Jurkat, Clone E6-1 (cell line): ENCODE measurements around the gene NPEPPS.

Experiments
- DNase-seq: peaks from one replicate; pipeline ENCODE4 v3.0.0-alpha.2; 2011; ENCODE audit warnings: low read depth, low spot score
- H3K4me3 ChIP-seq: 2 replicates; pipeline ENCODE4 v1.5.1; 2011; ENCODE audit warnings: mild to moderate bottlenecking, low read length, control low read depth, moderate library complexity

The NPEPPS gene

DNA sequence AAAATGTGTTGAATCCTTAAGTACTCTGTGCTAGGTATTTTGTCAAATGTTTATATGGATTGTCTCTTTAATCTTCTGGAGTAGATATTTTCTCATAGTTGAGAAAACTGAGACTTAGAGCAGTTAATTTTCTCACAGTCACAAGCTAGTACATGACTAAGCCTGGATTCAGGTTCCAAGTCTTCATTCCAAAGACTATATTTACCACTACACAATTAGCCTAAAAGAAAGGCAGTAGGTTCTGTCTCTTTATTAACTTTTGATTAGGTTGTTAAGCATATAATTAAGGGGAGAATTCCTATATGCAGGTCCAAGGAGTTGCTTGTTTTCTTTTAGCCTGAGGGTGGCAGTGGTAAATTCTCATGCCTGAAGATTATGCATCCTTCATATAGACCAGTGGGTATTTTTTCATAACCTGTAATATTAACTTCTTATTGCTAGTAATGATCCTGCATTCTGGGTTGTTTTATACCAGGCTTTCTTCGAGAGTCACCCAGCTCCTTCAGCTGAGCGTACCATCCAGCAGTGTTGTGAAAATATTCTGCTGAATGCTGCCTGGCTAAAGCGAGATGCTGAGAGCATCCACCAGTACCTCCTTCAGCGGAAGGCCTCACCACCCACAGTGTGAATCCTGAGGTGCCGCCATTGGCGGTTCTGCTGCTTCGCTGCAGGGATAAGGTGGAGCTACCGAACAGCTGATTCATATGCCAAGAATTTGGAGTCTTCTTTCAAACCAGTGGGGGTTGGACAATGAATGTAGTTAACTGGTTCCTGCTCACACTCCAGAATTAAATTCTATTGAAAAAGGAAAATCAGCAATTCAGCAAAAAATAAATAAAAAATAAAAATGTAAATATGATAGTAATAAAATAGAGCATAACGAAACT, 90.6 kb downstream of the NPEPPS start:
- no peak for DNase-seq

DNA sequence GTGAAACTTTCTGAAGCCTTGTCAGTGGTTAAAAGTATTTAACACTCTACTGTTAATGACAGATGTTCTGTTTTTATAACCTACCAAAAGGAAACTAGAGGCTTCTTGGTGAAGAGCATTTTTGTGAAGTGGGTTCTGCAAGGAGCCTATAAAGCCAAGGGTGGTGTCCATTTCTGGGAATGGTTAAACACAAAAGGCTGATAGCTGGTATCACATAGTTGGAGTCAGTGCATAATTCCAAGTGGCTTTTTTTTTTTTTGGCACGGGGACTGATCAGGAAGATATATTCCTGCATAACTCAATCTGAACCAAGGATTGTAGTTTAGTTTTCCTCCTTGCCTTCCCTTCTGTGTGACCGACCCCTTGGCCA, 91.3 kb downstream of the NPEPPS start:
- no peak for DNase-seq
- no peak overlapping the region for H3K4me3 ChIP-seq

More for the DNA sequence above, 90.6 kb downstream of the NPEPPS start:
- H3K4me3 ChIP-seq = no peak overlapping the region

DNA sequence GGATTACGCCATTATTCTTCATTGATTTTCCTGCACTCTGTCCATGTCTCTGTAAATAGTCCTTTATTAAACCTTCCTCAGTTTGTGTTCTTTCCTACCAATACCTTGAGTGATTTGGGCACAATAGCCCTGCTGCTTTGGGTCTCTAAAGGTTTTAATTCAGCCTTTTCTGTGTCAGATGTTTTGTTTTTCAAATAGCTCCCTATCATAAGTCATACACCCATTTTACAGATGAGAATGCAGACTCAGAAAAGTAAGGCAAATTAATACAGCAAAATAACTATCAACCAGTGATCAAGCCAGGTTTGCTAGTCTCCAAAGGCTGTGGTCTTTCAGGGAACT, 93.8 kb downstream of the NPEPPS start:
- no peak overlapping the region for H3K4me3 ChIP-seq
- no peak for DNase-seq

DNA sequence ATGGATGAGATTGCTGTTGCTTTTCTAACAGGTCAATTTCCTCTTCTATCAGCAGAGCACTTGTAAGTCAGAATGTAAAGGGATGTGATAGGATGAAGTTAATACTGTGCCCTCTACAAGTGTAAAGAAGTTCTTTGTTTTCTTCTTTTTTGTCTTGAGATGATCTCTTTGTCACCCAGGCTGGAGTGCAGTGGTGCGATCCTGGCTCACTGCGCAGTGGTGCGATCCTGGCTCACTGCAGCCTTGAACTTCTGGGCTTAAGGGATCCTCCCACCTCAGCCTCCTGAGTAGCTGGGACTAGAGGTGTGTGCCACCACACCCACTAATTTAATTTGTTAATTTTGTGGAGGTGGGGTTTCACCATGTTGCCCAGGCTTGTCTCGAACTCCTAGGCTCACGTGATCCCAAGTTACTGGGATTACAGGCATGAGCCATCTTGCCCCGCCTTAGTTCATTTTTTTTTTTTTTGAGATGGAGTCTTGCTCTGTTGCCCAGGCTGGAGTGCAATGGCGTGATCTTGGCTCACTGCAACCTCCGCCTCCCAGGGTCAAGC, 97.2 kb downstream of the NPEPPS start:
- DNase-seq = no peak
- no peak overlapping the region for H3K4me3 ChIP-seq

- H3K4me3 ChIP-seq = no peak overlapping the region
- no peak for DNase-seq
Measured at GRCh38 chr17:47629826-47630225, 98.9 kb downstream of the NPEPPS start.

GRCh38 chr17:47630614-47631013, 99.7 kb downstream of the NPEPPS start:
- DNase-seq = no peak
- H3K4me3 ChIP-seq = no peak overlapping the region

DNA sequence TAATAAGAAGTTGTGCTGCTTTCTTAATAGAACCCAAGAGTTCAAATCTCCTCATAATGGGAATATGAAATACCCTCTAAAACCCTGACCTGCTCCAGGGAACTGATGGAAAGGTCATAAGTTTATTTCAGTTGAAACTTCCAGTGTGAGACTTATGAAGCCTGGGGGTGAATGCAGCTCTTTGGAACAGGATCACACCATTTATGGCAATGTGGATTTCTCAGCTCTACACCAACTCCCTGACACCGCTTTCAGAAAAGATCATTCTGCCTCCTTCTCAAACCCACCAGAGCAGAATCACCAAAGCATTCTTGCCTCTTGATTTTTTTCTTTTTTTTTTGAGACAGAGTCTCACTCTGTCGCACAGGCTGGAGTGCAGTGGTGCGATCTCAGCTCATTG, 102.1 kb downstream of the NPEPPS start:
- no peak overlapping the region for H3K4me3 ChIP-seq
- no peak for DNase-seq

- DNase-seq = no peak
- H3K4me3 ChIP-seq = no peak overlapping the region
Measured at GRCh38 chr17:47633996-47634395, 103.1 kb downstream of the NPEPPS start.

DNA sequence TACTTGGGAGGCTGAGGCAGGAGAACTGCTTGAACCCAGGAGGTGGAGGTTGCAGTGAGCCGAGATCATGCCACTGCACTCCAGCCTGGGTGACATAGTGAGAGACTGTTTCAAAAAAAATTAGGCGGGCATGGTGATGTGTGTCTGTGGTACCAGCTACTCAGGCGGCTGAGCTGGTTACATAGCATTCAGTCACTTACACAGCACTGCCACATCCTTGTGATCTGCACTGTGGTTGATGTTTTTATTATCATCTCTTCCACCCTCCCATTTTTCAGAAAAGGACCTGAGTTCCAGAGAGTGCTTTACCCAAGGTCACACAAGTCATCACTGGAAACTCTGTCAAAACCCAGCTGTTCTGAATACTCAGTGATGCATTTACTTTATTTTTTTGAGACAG, 104.0 kb downstream of the NPEPPS start:
- H3K4me3 ChIP-seq = no peak overlapping the region

GRCh38 chr17:47635734-47636133, 104.8 kb downstream of the NPEPPS start:
- no peak for DNase-seq

More for the DNA sequence above, 104.0 kb downstream of the NPEPPS start:
- DNase-seq = no peak

DNA sequence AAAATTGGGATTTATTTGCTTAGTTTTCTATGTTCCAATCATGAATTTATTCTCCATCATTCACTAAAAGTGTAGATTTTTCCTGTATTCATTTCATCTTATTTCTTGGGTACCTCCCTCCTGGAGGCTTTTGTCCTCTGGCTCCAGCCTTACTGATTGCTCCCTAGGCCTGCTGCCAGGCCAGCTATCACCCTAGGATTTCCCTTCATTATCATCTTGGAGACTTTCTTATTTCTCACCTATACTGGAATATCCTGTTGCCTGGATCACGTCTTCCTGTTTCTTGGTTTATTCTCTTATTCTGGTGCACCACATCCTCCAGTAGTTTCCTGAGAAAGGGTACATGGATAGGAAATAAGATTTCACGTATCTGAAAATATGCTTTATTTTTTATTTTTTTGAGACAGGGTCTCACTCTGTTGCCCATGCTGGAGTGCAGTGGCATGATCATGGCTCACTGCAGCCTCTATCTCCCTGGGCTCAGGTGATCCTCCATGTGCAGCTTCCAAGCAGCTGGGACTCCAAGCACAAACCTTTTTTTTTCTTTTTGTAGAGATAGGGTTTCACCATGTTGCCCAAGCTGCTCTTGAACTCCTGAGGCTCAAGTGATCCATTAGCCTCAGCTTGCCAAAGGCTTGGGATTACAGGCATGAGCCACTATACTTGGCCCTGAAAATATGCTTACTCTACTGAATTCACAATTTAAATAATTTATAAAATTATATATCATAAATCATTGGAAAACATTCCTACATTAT, 105.5 kb downstream of the NPEPPS start:
- DNase-seq = no peak

More at GRCh38 chr17:47635734-47636133, 104.8 kb downstream of the NPEPPS start:
- H3K4me3 ChIP-seq = no peak overlapping the region

GRCh38 chr17:47638903-47639302, 108.0 kb downstream of the NPEPPS start:
- DNase-seq = no peak
- no peak overlapping the region for H3K4me3 ChIP-seq

More for the DNA sequence above, 105.5 kb downstream of the NPEPPS start:
- H3K4me3 ChIP-seq = no peak overlapping the region

GRCh38 chr17:47640076-47640475, 109.2 kb downstream of the NPEPPS start:
- H3K4me3 ChIP-seq = no peak overlapping the region
- DNase-seq = no peak

- no peak for DNase-seq
- H3K4me3 ChIP-seq = no peak overlapping the region
Measured at GRCh38 chr17:47641202-47641601, 110.3 kb downstream of the NPEPPS start.

DNA sequence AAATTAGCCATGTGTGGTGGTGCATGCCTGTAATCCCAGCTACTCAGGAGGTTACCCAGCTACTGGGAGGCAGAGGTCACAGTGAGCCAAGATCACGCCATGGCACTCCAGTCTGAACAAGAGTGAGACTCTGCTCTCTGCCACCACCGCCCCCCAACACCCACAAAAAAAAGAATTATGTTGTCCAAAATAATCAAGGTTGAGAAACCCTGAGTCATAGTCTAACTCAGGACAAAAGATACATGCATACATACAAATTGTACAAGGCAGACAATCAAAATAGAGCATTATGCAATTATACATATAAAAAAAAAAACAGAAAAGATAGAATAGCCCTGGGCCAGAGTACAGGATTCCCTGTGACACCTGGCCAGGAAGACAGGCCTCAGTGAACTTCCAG, 112.2 kb downstream of the NPEPPS start:
- H3K4me3 ChIP-seq = no peak overlapping the region
- no peak for DNase-seq

- H3K4me3 ChIP-seq = no peak overlapping the region
- no peak for DNase-seq
Measured at GRCh38 chr17:47644324-47644723, 113.4 kb downstream of the NPEPPS start.

- peak; percentile 100 for DNase-seq
- H3K4me3 ChIP-seq = peak within 1 kb of the TSS; percentile 98
Measured at GRCh38 chr17:47649153-47649971, 118.5 kb downstream of the NPEPPS start, which contains the start of gene KPNB1. KPNB1 (plus strand) TSS chr17:47649919; CDS start chr17:47650245, 326 bp downstream.

- H3K4me3 ChIP-seq = peak overlapping the region; percentile 98
- DNase-seq = no peak
Measured at GRCh38 chr17:47649972-47650524, 119.1 kb downstream of the NPEPPS start.
